Neural cell (in vitro differentiated cells): ENCODE results near the gene YIPF4.
"Not testable (repeated sequence)": the region's sequence is repeated elsewhere in the genome, so short reads cannot be mapped to it uniquely, and the experiment has no call there.

Experiments
- TAF1 ChIP-seq: IDR thresholded peaks from 2 replicates; pipeline ENCODE4 v1.6.1; 2012; ENCODE audit warnings: low read depth
- TF ChIP-seq, protein P1 (sequence below): fragments of 450-650 bp; IDR thresholded peaks from 2 replicates; pipeline ENCODE4 v1.5.1; 2014; ENCODE audit warnings: antibody characterized with exemption, mild to moderate bottlenecking, moderate library complexity; ENCODE audit not compliant: poor library complexity, severe bottlenecking

DNA sequence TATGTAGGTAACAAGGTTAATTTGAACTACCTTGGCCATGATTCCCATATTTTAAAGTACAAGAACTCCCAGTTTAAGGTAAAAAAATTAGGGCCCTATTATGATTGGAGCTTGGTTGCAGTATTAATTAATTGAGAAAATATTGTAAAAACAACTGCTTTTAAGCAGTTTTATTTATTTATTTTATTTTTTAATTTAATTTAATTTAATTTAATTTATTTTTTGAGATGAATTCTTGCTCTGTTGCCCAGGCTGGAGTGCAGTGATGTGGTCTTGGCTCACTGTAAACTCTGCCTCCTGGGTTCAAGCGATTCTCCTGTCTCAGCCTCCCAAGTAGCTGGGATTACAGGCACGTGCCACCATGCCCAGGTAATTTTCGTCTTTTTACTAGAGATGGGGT lies 88.0 kb downstream of the YIPF4 start:
- TF ChIP-seq, protein P1, sequence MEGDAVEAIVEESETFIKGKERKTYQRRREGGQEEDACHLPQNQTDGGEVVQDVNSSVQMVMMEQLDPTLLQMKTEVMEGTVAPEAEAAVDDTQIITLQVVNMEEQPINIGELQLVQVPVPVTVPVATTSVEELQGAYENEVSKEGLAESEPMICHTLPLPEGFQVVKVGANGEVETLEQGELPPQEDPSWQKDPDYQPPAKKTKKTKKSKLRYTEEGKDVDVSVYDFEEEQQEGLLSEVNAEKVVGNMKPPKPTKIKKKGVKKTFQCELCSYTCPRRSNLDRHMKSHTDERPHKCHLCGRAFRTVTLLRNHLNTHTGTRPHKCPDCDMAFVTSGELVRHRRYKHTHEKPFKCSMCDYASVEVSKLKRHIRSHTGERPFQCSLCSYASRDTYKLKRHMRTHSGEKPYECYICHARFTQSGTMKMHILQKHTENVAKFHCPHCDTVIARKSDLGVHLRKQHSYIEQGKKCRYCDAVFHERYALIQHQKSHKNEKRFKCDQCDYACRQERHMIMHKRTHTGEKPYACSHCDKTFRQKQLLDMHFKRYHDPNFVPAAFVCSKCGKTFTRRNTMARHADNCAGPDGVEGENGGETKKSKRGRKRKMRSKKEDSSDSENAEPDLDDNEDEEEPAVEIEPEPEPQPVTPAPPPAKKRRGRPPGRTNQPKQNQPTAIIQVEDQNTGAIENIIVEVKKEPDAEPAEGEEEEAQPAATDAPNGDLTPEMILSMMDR: not testable (repeated sequence)
- TF ChIP-seq TAF1: not testable (repeated sequence)
